ENCODE data around the gene SEC23A.

SEC23A gene

GRCh38 chr14:39122330-39123138 lies 19.5 kb upstream of the SEC23A start:
- intact Hi-C loops (cut with DNase I; ENCODE audit: low total_unique reads): no loop called here
- no peak for TF ChIP-seq CTCF (IDR thresholded peaks at IDR 0.05)

GRCh38 chr14:39114073-39114838 lies 11.2 kb upstream of the SEC23A start, which contains the start of gene GEMIN2:
GEMIN2 (plus strand) TSS chr14:39114323; CDS start chr14:39114339, 16 bp downstream.
- intact Hi-C loops (cut with DNase I; ENCODE audit: low total_unique reads): no loop called here
- DNase-seq: peak; percentile 95
- TF ChIP-seq CTCF (IDR thresholded peaks at IDR 0.05): no peak
- peaks cover 5 to 19% (median 12%) of the 10 kb centered on the region in 3 donors for H3K36me3 ChIP-seq
- no peaks in the 10 kb centered on the region for H3K9me3 ChIP-seq
- peaks cover 0 to 11% (median 5%) of the 10 kb centered on the region in 4 donors for H3K4me1 ChIP-seq
- H3K27ac ChIP-seq: peak within 1 kb of the TSS; percentile 74 to 82
- H3K27me3 ChIP-seq: no peaks in the 10 kb centered on the region
- peak within 1 kb of the TSS; percentile 65 to 69 for H3K4me3 ChIP-seq

More at GRCh38 chr14:39122330-39123138, 19.5 kb upstream of the SEC23A start:
- Histone ChIP-seq H3K9me3 (no peaks in the 10 kb centered on the region), H3K4me3 (no peak overlapping the region), H3K27ac (peak overlapping the region in 1 of 2 donors; percentile 31), H3K27me3 (no peaks in the 10 kb centered on the region), H3K4me1 (no peaks in the 10 kb centered on the region), H3K36me3 (peaks cover 30 to 85% (median 47%) of the 10 kb centered on the region in 3 donors)
- no peak for DNase-seq

GRCh38 chr14:39113685-39114072 lies 10.6 kb upstream of the SEC23A start:
- peak overlapping the region; percentile 74 to 82 for H3K27ac ChIP-seq
- no peak for TF ChIP-seq CTCF (IDR thresholded peaks at IDR 0.05)
- H3K9me3 ChIP-seq: no peaks in the 10 kb centered on the region
- H3K4me3 ChIP-seq: peak overlapping the region; percentile 65 to 69
- H3K4me1 ChIP-seq: peaks cover 0 to 11% (median 5%) of the 10 kb centered on the region in 4 donors
- intact Hi-C loops (cut with DNase I; ENCODE audit: low total_unique reads): no loop called here
- H3K27me3 ChIP-seq: no peaks in the 10 kb centered on the region
- H3K36me3 ChIP-seq: peaks cover under 1 to 13% (median 6%) of the 10 kb centered on the region in 3 donors
- no peak for DNase-seq

GRCh38 chr14:39109893-39110715 lies 7.1 kb upstream of the SEC23A start:
- no peaks in the 10 kb centered on the region for H3K36me3 ChIP-seq

More at GRCh38 chr14:39109893-39110715, 7.1 kb upstream of the SEC23A start:
- no peak for TF ChIP-seq CTCF (IDR thresholded peaks at IDR 0.05)
- Histone ChIP-seq H3K9me3 (no peaks in the 10 kb centered on the region), H3K4me3 (no peak overlapping the region), H3K27me3 (no peaks in the 10 kb centered on the region), H3K4me1 (peaks cover 0 to 10% (median 3%) of the 10 kb centered on the region in 4 donors), H3K27ac (no peak overlapping the region)
- intact Hi-C loops (cut with DNase I; ENCODE audit: low total_unique reads): loop anchor here (5.0 kb wide), 1 partner anchor 62 kb away; the partner anchor contains the start of gene TRAPPC6B
- no peak for DNase-seq
